GM10266 (cell line): Measurements from ENCODE around the gene SPAG5.

ENCODE experiments used
- DNase-seq: peaks from one replicate; pipeline ENCODE4 v3.0.0; 2012; ENCODE audit errors: extremely low spot score
- CTCF ChIP-seq: IDR thresholded peaks from 2 replicates; pipeline ENCODE4 v1.5.1; 2012; ENCODE audit warnings: mild to moderate bottlenecking, low read depth; ENCODE audit not compliant: control insufficient read depth, insufficient read depth; ENCODE audit errors: missing control alignments

The SPAG5 gene

GRCh38 chr17:28536532-28537218, 62.1 kb downstream of the SPAG5 start:
- DNase-seq, result no peak
- TF ChIP-seq CTCF, result no peak

GRCh38 chr17:28534740-28535375, 64.0 kb downstream of the SPAG5 start:
- DNase-seq, result no peak
- TF ChIP-seq CTCF, result no peak

GRCh38 chr17:28533091-28533807, 65.6 kb downstream of the SPAG5 start:
- no peak for TF ChIP-seq CTCF

GRCh38 chr17:28532050-28532960, 66.5 kb downstream of the SPAG5 start:
- no peak for TF ChIP-seq CTCF
- DNase-seq, result no peak

More at GRCh38 chr17:28533091-28533807, 65.6 kb downstream of the SPAG5 start:
- DNase-seq, result no peak

- DNase-seq, result no peak
- no peak for TF ChIP-seq CTCF
Measured at GRCh38 chr17:28530926-28531325, 67.9 kb downstream of the SPAG5 start.

- TF ChIP-seq CTCF, result no peak
- no peak for DNase-seq
Measured at GRCh38 chr17:28530250-28530649, 68.6 kb downstream of the SPAG5 start.

- DNase-seq, result no peak
- TF ChIP-seq CTCF, result no peak
Measured at GRCh38 chr17:28529013-28529400, 69.8 kb downstream of the SPAG5 start.
